Right ventricle myocardium inferior (tissue), 1 donor: ENCODE results near the gene TBC1D26. TPM values are rescaled to one million over a fixed set of nuclear protein-coding genes. Genes with fewer than 3 reads are reported as not detected.

ENCODE experiments used
- total RNA-seq: library from RNA; stranded (reverse); fragmentation: NEBNext Ultra II Directional; extraction: Animal tissue kit (Norgen Biotek cat#: 25700); gene quantifications from one replicate; pipeline ENCODE4 v1.2.1, GENCODE V29; 2021
- donor health status: DM: no; HTN: yes; CAD: no; lungs with severe emphysema.

Gene TBC1D26
- total RNA-seq, 1 donor from 2014 or later: not detected

Other genes starting within 250 kb of the TBC1D26 start
- 4.1 TPM for gene TVP23C, start 168.8 kb upstream of the TBC1D26 start, total RNA-seq
- 0.84 TPM for gene FBXW10B, start 112.6 kb upstream of the TBC1D26 start, total RNA-seq
- gene TRIM16, start 48.0 kb upstream of the TBC1D26 start, total RNA-seq: 31.9 TPM
- gene ZNF286A, start 32.5 kb upstream of the TBC1D26 start, total RNA-seq: 8.7 TPM
- 0.43 TPM for gene ADORA2B, start 212.8 kb downstream of the TBC1D26 start, total RNA-seq